GM06990 (cell line): ENCODE data around the gene MTG2.

Experiments used
- DNase-seq: peaks from one replicate; pipeline ENCODE4 v3.0.0-alpha.2; 2011; ENCODE audit not compliant: insufficient read length; ENCODE audit errors: extremely low read depth
- H3K27me3 ChIP-seq: replicated peaks from 2 replicates; pipeline ENCODE4 v1.6.0; 2011; ENCODE audit warnings: low read length; ENCODE audit not compliant: control insufficient read depth, insufficient read depth
- H3K36me3 ChIP-seq: 2 replicates; pipeline ENCODE4 v1.5.1; 2011; ENCODE audit warnings: low read length; ENCODE audit not compliant: control insufficient read depth, insufficient read depth
- H3K4me3 ChIP-seq: replicated peaks from 2 replicates; pipeline ENCODE4 v1.5.1; 2011; ENCODE audit warnings: low read depth, mild to moderate bottlenecking, control low read depth, low read length
- CTCF ChIP-seq: IDR thresholded peaks from 2 replicates; pipeline ENCODE4 v1.5.1; 2011; ENCODE audit warnings: low read length, control low read depth, mild to moderate bottlenecking, inconsistent platforms; ENCODE audit not compliant: insufficient read depth, poor library complexity, severe bottlenecking

MTG2 gene

GRCh38 chr20:62178316-62179161 is 4.3 kb upstream of the MTG2 start:
- no peaks in the 10 kb centered on the region for H3K27me3 ChIP-seq
- peaks cover 3% of the 10 kb centered on the region for H3K36me3 ChIP-seq
- DNase-seq = no peak
- no peak overlapping the region for H3K4me3 ChIP-seq
- no peak for TF ChIP-seq CTCF

- no peak for TF ChIP-seq CTCF
- H3K27me3 ChIP-seq = no peaks in the 10 kb centered on the region
- H3K36me3 ChIP-seq = peaks cover 3% of the 10 kb centered on the region
- no peak overlapping the region for H3K4me3 ChIP-seq
- DNase-seq = no peak
Measured at GRCh38 chr20:62179162-62179504, 3.7 kb upstream of the MTG2 start.

GRCh38 chr20:62181808-62182207 is 1.0 kb upstream of the MTG2 start:
- H3K36me3 ChIP-seq = peaks cover 3% of the 10 kb centered on the region
- no peak for DNase-seq
- no peaks in the 10 kb centered on the region for H3K27me3 ChIP-seq
- peak overlapping the region; percentile 82 for H3K4me3 ChIP-seq
- TF ChIP-seq CTCF = no peak

- Histone ChIP-seq H3K4me3 (peak overlapping the region; percentile 82), H3K36me3 (no peaks in the 10 kb centered on the region; the same call in none of the 2 replicates), H3K27me3 (no peaks in the 10 kb centered on the region)
- no peak for DNase-seq
- TF ChIP-seq CTCF = no peak
Measured at GRCh38 chr20:62183426-62184142, 756 bp downstream of the MTG2 start.

GRCh38 chr20:62186096-62186426 is 3.2 kb downstream of the MTG2 start:
- Histone ChIP-seq H3K27me3 (no peaks in the 10 kb centered on the region), H3K36me3 (peaks cover 3% of the 10 kb centered on the region), H3K4me3 (no peak overlapping the region)
- no peak for TF ChIP-seq CTCF
- no peak for DNase-seq
